Thyroid gland (tissue), 4 donors: ENCODE measurements around the gene BARX2. TPM values are rescaled to one million over a fixed set of nuclear protein-coding genes. Genes with fewer than 3 reads are reported as not detected.
"Not testable (repeated sequence)": the region's sequence is repeated elsewhere in the genome, so short reads cannot be mapped to it uniquely, and the experiment has no call there.

Experiments
- DNase-seq, 2 donors: peaks; one replicate each; pipeline ENCODE4 v3.0.0-alpha.2; 2019
- H3K27ac ChIP-seq, 3 donors: fragments of 200-600 bp; sonication (generic); 1 replicate in 2 of 3; 2 replicates in 1 of 3; pipeline ENCODE4 v1.5.1; 2016 to 2019; ENCODE audit warnings: mild to moderate bottlenecking in 1 of 3, moderate library complexity in 1 of 3
- H3K27me3 ChIP-seq: fragments of 200-600 bp; sonication (generic); one replicate; pipeline ENCODE4 v1.5.1; 2019
- H3K36me3 ChIP-seq, 2 donors: fragments of 200-600 bp; sonication (generic); one replicate each; pipeline ENCODE4 v1.5.1; 2016 to 2019
- H3K4me1 ChIP-seq, 2 donors: fragments of 200-600 bp; sonication (generic); one replicate each; pipeline ENCODE4 v1.5.1; 2017 to 2019
- H3K4me3 ChIP-seq, 3 donors: fragments of 200-600 bp; sonication (generic); replicated peaks in 1 of 3; 1 replicate in 2 of 3; 2 replicates in 1 of 3; pipeline ENCODE4 v1.5.1; 2016; ENCODE audit warnings: mild to moderate bottlenecking in 1 of 3
- H3K9me3 ChIP-seq: fragments of 200-600 bp; sonication (generic); one replicate; pipeline ENCODE4 v1.5.1; 2017
- CTCF ChIP-seq, 6 experiments: fragments of 200-600 bp in 3 of 6; fragments of 450-650 bp in 3 of 6; sonication (generic) in 3 of 6; IDR thresholded peaks; one replicate each; pipeline ENCODE4 v1.5.1; 2016 to 2019; ENCODE audit warnings: antibody characterized with exemption in 6 of 6, mild to moderate bottlenecking in 2 of 6, inconsistent platforms in 1 of 6, moderate library complexity in 1 of 6
- POLR2A ChIP-seq, 2 donors: fragments of 450-650 bp; IDR thresholded peaks; one replicate each; pipeline ENCODE4 v1.6.1; 2017; ENCODE audit warnings: antibody characterized with exemption in 2 of 2, mild to moderate bottlenecking in 2 of 2, moderate library complexity in 1 of 2
- WGBS, 2 donors: methylation state at CpG; one replicate each; pipeline ENCODE4 v1.1.5; 2017; 5-methylcytosine and 5-hydroxymethylcytosine counted together
- intact Hi-C: fragments of 100-400 bp; cut with DNase I; formaldehyde crosslinking; loops from one replicate; pipeline ENCODE4 v1.15.1; 2023
- total RNA-seq, 4 donors: library from RNA; depleted of rRNA; stranded (reverse); fragments of >200 nt; gene quantifications; one replicate each; pipeline ENCODE4 v1.2.3, GENCODE V29; 2016

Gene BARX2, protein sequence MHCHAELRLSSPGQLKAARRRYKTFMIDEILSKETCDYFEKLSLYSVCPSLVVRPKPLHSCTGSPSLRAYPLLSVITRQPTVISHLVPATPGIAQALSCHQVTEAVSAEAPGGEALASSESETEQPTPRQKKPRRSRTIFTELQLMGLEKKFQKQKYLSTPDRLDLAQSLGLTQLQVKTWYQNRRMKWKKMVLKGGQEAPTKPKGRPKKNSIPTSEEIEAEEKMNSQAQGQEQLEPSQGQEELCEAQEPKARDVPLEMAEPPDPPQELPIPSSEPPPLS
- under 1 TPM in 2 of 4 donors, not detected in 2; 0.49 to 0.78 TPM for total RNA-seq

GRCh38 chr11:129375751-129376657 is at the start of gene BARX2:
Gene BARX2 (plus strand): TSS chr11:129375848. CDS start chr11:129376036, 188 bp downstream.
- Histone ChIP-seq H3K36me3 (no peaks in the 10 kb centered on the region), H3K27me3 (peaks cover 12% of the 10 kb centered on the region), H3K4me1 (peaks cover 20 to 29% of the 10 kb centered on the region in 2 donors), H3K4me3 (peak within 1 kb of the TSS in 1 of 3 donors; percentile 17), H3K27ac (no peak within 1 kb of the TSS), H3K9me3 (no peaks in the 10 kb centered on the region)
- WGBS, 2 donors = 5% methylated on average over 14 to 31 of the region's 81 CpGs
- peak; percentile 49 to 56 for DNase-seq
- intact Hi-C loops = no loop called here
- TF ChIP-seq POLR2A (IDR thresholded peaks at IDR 0.05) = no peak
- peak in 3 of 6 experiments; percentile 13 to 46 (median 33) for TF ChIP-seq CTCF (IDR thresholded peaks at IDR 0.05)

DNA sequence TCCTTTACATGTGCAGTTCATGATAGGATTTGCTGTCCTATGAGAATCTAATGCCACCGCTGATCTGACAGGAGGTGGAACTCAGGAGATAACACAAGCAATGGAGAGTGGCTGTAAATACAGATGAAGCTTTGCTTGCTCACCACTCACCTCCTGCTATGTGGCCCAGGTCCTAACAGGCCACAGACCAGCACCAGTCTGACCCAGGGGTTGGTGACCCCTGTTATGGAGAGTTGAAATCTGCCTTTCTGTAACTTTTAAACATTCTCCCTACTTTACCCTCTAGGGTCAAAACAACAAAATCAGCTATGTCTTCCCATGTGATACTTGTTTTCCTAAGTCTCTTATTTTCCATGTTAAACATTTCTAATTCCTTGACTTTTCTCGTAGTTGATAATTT is 48.7 kb upstream of the BARX2 start:
- no peaks in the 10 kb centered on the region for H3K4me1 ChIP-seq
- DNase-seq = no peak
- H3K27me3 ChIP-seq = no peaks in the 10 kb centered on the region
- intact Hi-C loops = no loop called here
- no peak for TF ChIP-seq POLR2A (IDR thresholded peaks at IDR 0.05)
- TF ChIP-seq CTCF (IDR thresholded peaks at IDR 0.05) = no peak
- no peaks in the 10 kb centered on the region for H3K36me3 ChIP-seq
- no peak overlapping the region for H3K4me3 ChIP-seq
- H3K9me3 ChIP-seq = no peaks in the 10 kb centered on the region
- no peak overlapping the region for H3K27ac ChIP-seq
- WGBS, 2 donors = 97 to 100% methylated on average over 2 of the region's 2 CpGs

DNA sequence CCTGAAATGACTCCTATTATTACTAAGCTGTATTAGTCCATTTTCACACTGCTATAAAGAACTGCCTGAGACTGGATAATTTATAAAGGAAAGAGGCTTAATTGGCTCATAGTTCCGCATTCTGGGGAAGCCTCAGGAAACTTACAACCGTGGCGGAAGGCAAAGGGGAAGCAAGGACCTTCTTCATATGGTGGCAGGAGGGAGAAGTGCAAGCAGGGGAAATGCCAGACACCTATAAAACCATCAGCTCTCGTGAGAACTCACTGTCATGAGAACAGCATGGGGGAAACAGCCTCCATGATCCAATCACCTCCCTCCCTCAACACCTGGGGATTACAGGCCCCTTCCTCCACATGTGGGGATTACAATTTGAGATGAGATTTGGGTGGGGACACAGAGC is 47.9 kb upstream of the BARX2 start:
- DNase-seq, H3K9me3 ChIP-seq, H3K4me1 ChIP-seq, intact Hi-C loops, H3K36me3 ChIP-seq, H3K4me3 ChIP-seq, H3K27ac ChIP-seq, H3K27me3 ChIP-seq: not testable (repeated sequence)
- 71 to 86% methylated on average over 4 of the region's 4 CpGs for WGBS, 2 donors

DNA sequence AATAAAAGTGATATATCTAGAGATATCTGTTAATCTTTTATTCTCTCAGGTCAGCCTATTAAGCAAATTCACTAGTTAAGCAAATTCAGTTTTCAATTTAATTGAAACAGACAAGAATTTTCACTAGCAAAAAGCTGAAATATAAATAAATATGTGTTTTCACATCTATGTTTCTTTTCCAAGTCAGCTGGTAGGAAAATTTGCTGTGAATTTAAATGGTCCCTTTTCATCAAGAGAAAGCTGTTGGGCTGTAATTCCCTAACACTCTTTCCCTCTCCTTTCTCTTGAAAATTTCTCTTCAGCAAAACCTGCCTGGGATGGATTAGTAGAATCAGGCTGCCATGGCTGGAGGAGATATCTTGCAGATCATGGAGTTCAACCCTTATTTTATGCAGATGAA is 46.9 kb upstream of the BARX2 start:
- Histone ChIP-seq H3K27me3 (no peaks in the 10 kb centered on the region), H3K4me1 (no peaks in the 10 kb centered on the region), H3K36me3 (no peaks in the 10 kb centered on the region), H3K27ac (no peak overlapping the region), H3K9me3 (no peaks in the 10 kb centered on the region), H3K4me3 (no peak overlapping the region)
- intact Hi-C loops = no loop called here
- no peak for DNase-seq
- TF ChIP-seq CTCF (IDR thresholded peaks at IDR 0.05) (no peak), POLR2A (IDR thresholded peaks at IDR 0.05) (no peak)

- Histone ChIP-seq H3K9me3 (no peaks in the 10 kb centered on the region), H3K27ac (no peak overlapping the region), H3K36me3 (no peaks in the 10 kb centered on the region), H3K27me3 (no peaks in the 10 kb centered on the region), H3K4me1 (no peaks in the 10 kb centered on the region), H3K4me3 (no peak overlapping the region)
- TF ChIP-seq POLR2A (IDR thresholded peaks at IDR 0.05) = no peak
- TF ChIP-seq CTCF (IDR thresholded peaks at IDR 0.05) = no peak
- intact Hi-C loops = loop anchor here (2.0 kb wide), 1 partner anchor 212 kb away; no protein-coding TSS in a partner anchor
- WGBS, 2 donors = 80 to 89% methylated on average over 4 to 5 of the region's 5 CpGs
- no peak for DNase-seq
Measured at GRCh38 chr11:129331217-129331616, 44.4 kb upstream of the BARX2 start.
